Smooth muscle cell (in vitro differentiated cells): Measurements from ENCODE around the gene ZYG11A. TPM values are rescaled to one million over a fixed set of nuclear protein-coding genes. Genes with fewer than 3 reads are reported as not detected.

Experiments
- DNase-seq: peaks from one replicate; lab custom pipeline; 2025; ENCODE audit not compliant: unreplicated experiment; lab: John Stamatoyannopoulos, UW
- H2AFZ ChIP-seq: fragments of 200-600 bp; sonication (generic); 2 replicates; pipeline ENCODE4 v1.6.0; 2016; ENCODE audit warnings: antibody characterized with exemption, low read depth, mild to moderate bottlenecking
- H3F3A ChIP-seq: fragments of 200-600 bp; sonication (generic); 2 replicates; pipeline ENCODE4 v1.6.0; 2017; ENCODE audit warnings: antibody characterized with exemption, low read depth
- H3K27ac ChIP-seq: fragments of 200-600 bp; sonication (generic); 2 replicates; pipeline ENCODE4 v1.5.1; 2016; ENCODE audit warnings: low read depth, mild to moderate bottlenecking
- H3K27me3 ChIP-seq: fragments of 200-600 bp; sonication (generic); 2 replicates; pipeline ENCODE4 v1.6.1; 2016; ENCODE audit warnings: low read depth, mild to moderate bottlenecking
- H3K36me3 ChIP-seq: fragments of 200-600 bp; sonication (generic); 2 replicates; pipeline ENCODE4 v1.5.1; 2016; ENCODE audit warnings: low read depth
- H3K4me1 ChIP-seq: fragments of 200-600 bp; sonication (generic); 2 replicates; pipeline ENCODE4 v1.5.1; 2016; ENCODE audit warnings: low read depth
- H3K4me2 ChIP-seq: fragments of 200-600 bp; sonication (generic); 2 replicates; pipeline ENCODE4 v1.6.0; 2016; ENCODE audit warnings: mild to moderate bottlenecking
- H3K4me3 ChIP-seq: fragments of 200-600 bp; sonication (generic); 2 replicates; pipeline ENCODE4 v1.5.1; 2016; ENCODE audit warnings: mild to moderate bottlenecking
- H3K79me2 ChIP-seq: fragments of 200-600 bp; sonication (generic); 2 replicates; pipeline ENCODE4 v1.6.0; 2016; ENCODE audit warnings: low read depth, mild to moderate bottlenecking
- H3K9ac ChIP-seq: fragments of 200-600 bp; sonication (generic); 2 replicates; pipeline ENCODE4 v1.6.0; 2016; ENCODE audit warnings: low read depth
- H3K9me3 ChIP-seq: fragments of 200-600 bp; sonication (generic); replicated peaks from 2 replicates; pipeline ENCODE4 v1.5.1; 2016; ENCODE audit warnings: low read depth
- H4K20me1 ChIP-seq: fragments of 200-600 bp; sonication (generic); 2 replicates; pipeline ENCODE4 v1.6.0; 2016; ENCODE audit warnings: low read depth
- CTCF ChIP-seq: fragments of 200-600 bp; sonication (generic); IDR thresholded peaks from 2 replicates; pipeline ENCODE4 v1.5.1; 2017; ENCODE audit warnings: borderline replicate concordance, mild to moderate bottlenecking, antibody characterized with exemption; ENCODE audit not compliant: insufficient read depth, poor library complexity, severe bottlenecking
- WGBS: methylation state at CpG from one replicate; pipeline ENCODE4 v1.1.7; 2016; ENCODE audit warnings: low lambda C conversion rate; 5-methylcytosine and 5-hydroxymethylcytosine counted together
- polyA plus RNA-seq: library from polyadenylated mRNA; unstranded; fragments of >200 nt; fragmentation: Nextera tagmentation; extraction: Ambion mirVana; gene quantifications from 2 replicates; pipeline ENCODE4 v1.2.1, GENCODE V29; 2016
- total RNA-seq: library from RNA; depleted of rRNA; stranded (reverse); fragments of >200 nt; gene quantifications from 2 replicates; pipeline ENCODE4 v1.2.3, GENCODE V29; 2014

The ZYG11A gene
- total and polyA plus RNA-seq, 2 experiments from 2014 or later, result not detected

DNA sequence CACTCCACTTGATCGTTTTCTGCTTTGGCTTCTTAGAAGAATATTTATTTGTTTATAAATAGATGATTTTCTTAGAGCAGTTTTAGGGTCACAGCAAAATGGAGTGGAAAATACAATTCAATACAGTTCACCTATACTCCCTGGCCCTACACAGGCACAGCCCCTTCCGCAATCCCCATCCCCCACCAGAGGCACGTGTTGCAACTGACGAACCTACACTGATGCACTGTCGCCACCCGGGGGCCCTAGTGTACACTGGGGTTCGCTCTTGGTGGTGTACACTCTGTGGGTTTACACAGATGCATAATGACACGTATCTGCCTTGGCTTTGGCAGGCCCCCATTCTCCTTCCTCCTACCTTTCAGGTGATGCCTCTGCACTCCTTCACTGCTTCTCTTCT lies 71.0 kb downstream of the ZYG11A start:
- Histone ChIP-seq H3K36me3 (no peaks in the 10 kb centered on the region), H4K20me1 (no peaks in the 10 kb centered on the region), H3F3A (no peaks in the 10 kb centered on the region), H3K4me1 (no peaks in the 10 kb centered on the region), H3K27ac (no peak overlapping the region), H3K9me3 (no peaks in the 10 kb centered on the region), H2AFZ (no peak overlapping the region), H3K4me3 (no peak overlapping the region), H3K27me3 (no peaks in the 10 kb centered on the region), H3K79me2 (no peaks in the 10 kb centered on the region), H3K9ac (no peak overlapping the region), H3K4me2 (no peak overlapping the region)
- 83% methylated on average over 8 of the region's 8 CpGs for WGBS
- no peak for TF ChIP-seq CTCF
- DNase-seq, result no peak

DNA sequence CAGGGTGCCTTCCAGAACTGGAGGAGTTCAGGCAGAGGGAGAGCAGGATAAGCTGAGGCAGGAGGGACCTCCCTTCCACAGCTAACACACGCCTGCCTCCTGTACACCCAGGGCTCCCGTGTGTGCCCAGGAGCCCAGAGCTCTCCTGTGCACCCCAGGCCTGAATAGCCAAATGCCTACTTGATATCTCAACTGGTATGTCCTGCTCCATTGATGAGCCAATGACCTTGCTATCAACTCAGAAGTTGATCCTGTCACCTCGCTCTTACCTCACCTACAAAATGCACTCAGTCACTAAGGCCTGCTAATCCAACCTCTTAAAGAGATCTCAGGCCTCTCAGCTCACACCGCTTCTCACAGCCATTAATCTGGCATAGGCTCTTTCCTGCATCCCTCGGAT lies 71.9 kb downstream of the ZYG11A start:
- no peak for DNase-seq
- Histone ChIP-seq H3K4me2 (no peak overlapping the region), H3K27me3 (no peaks in the 10 kb centered on the region), H3K9me3 (no peaks in the 10 kb centered on the region), H3F3A (no peaks in the 10 kb centered on the region), H3K27ac (no peak overlapping the region), H2AFZ (no peak overlapping the region), H3K4me3 (no peak overlapping the region), H3K36me3 (no peaks in the 10 kb centered on the region), H3K9ac (no peak overlapping the region), H3K79me2 (no peaks in the 10 kb centered on the region), H4K20me1 (no peaks in the 10 kb centered on the region), H3K4me1 (no peaks in the 10 kb centered on the region)
- TF ChIP-seq CTCF, result no peak
- WGBS, result 90% methylated on average over 5 of the region's 5 CpGs

DNA sequence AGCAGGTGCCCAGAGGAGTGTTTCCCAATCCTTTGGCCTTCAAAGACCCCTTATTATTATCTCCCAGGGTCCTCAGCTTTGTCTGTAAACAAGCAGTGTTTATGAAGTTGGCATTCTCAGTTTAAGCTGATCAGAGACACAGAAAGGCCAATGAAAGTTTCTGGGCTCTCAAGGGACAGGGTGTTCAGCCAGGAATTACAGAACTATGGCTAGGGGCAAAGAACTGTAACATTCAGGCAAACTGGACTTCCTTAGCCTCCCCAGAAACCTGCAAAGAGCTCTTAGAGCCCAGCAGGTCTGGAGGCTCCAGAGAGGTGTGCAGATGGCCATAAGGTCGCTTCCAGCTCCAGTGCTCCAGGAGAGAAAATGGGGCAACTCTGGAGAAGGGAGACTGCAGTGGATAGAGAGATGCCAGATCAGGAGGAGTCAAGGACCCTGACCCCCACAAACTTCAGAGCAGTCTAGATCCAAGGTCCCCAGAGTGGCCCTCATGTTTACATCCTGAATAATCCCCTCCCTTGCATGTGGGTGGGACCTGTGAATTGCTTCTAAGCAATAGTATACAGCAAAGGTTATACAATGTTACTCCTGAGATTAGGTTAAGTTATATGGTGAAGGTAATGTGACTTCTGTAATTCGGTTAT lies 72.8 kb downstream of the ZYG11A start:
- Histone ChIP-seq H3K9me3 (no peaks in the 10 kb centered on the region), H3K4me2 (no peak overlapping the region), H4K20me1 (no peaks in the 10 kb centered on the region), H3K27ac (no peak overlapping the region), H3K79me2 (no peaks in the 10 kb centered on the region), H3K4me3 (no peak overlapping the region), H2AFZ (no peak overlapping the region), H3F3A (no peaks in the 10 kb centered on the region), H3K9ac (no peak overlapping the region), H3K36me3 (no peaks in the 10 kb centered on the region), H3K4me1 (no peaks in the 10 kb centered on the region), H3K27me3 (peaks cover 8% of the 10 kb centered on the region)
- no peak for DNase-seq
- WGBS, result 88% methylated on average over 2 of the region's 2 CpGs
- TF ChIP-seq CTCF, result no peak

GRCh38 chr1:52915855-52916220 lies 73.3 kb downstream of the ZYG11A start:
- Histone ChIP-seq H3K9me3 (no peaks in the 10 kb centered on the region), H3K4me2 (no peak overlapping the region), H3K27ac (no peak overlapping the region), H3K79me2 (no peaks in the 10 kb centered on the region), H2AFZ (no peak overlapping the region), H3K36me3 (no peaks in the 10 kb centered on the region), H3K4me3 (no peak overlapping the region), H3F3A (no peaks in the 10 kb centered on the region), H4K20me1 (no peaks in the 10 kb centered on the region), H3K27me3 (peaks cover 13% of the 10 kb centered on the region), H3K4me1 (no peaks in the 10 kb centered on the region), H3K9ac (no peak overlapping the region)
- no peak for DNase-seq
- 92% methylated on average over 7 of the region's 7 CpGs for WGBS
- no peak for TF ChIP-seq CTCF
